Fibroblast of skin of left biceps (primary cell): ENCODE data around the gene MBOAT7.
"Not testable (repeated sequence)": the region's sequence is repeated elsewhere in the genome, so short reads cannot be mapped to it uniquely, and the experiment has no call there.

Experiments used
- DNase-seq, 2 experiments: peaks; one replicate each; pipeline ENCODE4 v3.0.0-alpha.2; 2013; ENCODE audit warnings: low read depth in 2 of 2

The MBOAT7 gene

GRCh38 chr19:54189145-54189734, at the start of gene MBOAT7:
TSS of gene MBOAT7 (minus strand) at chr19:54189580. CDS start at chr19:54188508, 1,072 bp downstream.
- no peak for DNase-seq

- DNase-seq, result no peak
Measured at GRCh38 chr19:54233941-54234340, 44.6 kb upstream of the MBOAT7 start.

GRCh38 chr19:54231077-54231931, 41.9 kb upstream of the MBOAT7 start:
- no peak for DNase-seq

DNA sequence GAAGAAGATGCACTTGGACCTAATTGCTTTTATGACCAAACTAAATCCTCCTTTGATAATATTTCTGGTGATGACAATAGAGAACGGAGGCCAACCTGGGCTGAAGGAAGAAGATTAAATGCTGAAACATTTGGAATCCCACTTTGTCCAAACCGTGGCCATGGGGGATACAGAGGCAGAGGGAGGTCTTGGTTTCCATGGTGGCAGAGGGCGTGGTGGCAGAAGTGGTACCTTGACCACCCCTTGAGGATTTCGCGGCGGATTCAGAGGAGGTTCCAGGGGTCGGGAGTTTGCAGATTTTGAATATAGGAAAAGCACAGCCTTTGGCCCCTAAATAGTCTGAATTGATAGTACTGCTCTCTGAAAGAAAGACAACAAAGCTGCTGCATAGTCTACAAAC, 40.7 kb upstream of the MBOAT7 start:
- no peak for DNase-seq

- DNase-seq, result no peak
Measured at GRCh38 chr19:54229146-54229545, 39.8 kb upstream of the MBOAT7 start.

DNA sequence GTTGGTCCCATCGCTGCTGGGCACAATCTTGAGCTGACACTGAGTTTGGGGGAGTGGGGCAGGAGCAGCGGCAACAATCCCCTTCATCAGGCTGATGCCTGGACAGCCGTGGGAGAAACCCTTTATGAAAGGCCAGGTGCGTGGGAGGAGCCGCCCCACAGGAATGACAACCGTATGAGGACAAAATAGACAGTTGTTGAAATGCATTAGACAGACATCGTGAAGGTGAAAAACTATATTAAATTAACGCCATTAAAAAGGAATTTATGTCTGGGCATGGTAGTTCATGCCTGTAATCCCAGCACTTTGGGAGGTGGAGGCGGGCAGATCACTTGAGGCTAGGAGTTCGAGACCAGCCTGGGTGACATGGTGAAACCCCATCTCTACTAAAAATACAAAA, 35.2 kb upstream of the MBOAT7 start:
- DNase-seq, result not testable (repeated sequence)

DNA sequence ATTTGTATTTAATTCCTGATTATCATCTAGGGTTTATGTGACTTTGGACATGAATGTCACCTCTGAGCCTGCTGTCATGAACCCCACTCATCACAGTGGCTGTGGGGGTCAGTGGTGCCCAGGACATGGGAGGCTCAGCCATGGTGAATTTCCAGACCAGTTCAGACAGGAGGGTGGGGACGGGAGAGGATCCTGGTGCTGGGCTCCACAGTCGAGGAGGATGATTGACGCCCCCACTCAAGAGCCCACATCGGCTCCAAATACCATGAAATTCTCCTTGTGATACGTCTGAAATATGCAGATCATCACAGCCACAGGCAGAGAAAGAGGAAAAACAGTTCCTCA, 34.5 kb upstream of the MBOAT7 start:
- not testable (repeated sequence) for DNase-seq

DNA sequence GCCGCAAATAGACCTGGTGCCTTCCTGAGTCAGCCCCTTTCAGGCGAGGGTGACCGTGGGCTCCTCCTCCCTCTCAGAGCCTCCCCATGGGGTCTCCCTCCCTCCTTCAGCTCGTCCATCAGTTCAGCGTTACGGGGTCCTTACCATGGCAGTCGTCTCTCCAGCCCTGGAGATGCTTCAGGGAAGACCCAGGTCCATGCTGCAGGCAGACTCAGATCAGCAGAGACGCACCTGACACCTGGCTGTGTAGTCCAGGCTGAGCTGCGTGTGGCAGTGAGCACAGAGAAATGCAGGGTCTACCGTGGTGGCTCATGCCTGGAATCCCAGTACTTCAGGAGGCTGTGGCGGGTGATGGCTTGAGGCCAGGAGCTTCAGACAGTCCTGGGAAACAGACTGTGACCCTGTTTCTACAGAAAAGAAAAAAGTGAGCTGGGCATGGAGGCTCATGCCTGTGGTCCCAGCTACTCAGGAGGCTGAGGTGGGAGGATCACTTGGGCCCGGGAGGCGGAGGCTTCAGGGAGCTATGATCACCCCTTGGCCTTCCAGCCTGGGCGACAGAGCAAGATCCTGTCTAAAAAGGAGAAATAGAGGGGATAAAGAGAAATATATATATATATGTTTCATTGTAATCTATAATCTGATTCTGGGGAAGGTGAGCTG, 34.0 kb upstream of the MBOAT7 start:
- not testable (repeated sequence) for DNase-seq

- not testable (repeated sequence) for DNase-seq
Measured at GRCh38 chr19:54222474-54223276, 33.3 kb upstream of the MBOAT7 start, which contains the start of gene LILRB3. TSS of gene LILRB3 (minus strand) at chr19:54223007. CDS start at chr19:54222976, 31 bp downstream.

DNA sequence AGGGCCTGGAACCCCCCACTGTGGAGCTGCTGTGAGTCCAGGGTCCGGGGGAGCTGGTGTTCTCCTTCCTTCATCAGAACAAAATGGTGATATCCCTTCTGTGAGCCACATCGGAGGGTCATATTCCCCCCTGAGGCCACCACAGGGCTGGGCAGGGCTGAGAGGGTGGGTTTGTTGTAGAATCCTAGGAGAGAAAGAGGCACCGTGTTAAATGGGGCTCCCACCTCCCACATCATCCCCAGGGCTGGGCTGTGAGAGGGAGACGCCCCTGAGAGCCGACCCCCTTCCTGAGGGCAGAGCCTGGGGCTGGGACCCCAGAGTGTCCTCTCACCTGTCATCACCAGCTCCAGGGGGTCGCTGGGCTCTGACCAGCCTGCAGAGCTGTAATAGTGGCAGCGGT, 32.6 kb upstream of the MBOAT7 start:
- DNase-seq, result not testable (repeated sequence)

GRCh38 chr19:54219702-54220101, 30.3 kb upstream of the MBOAT7 start:
- DNase-seq, result not testable (repeated sequence)

DNA sequence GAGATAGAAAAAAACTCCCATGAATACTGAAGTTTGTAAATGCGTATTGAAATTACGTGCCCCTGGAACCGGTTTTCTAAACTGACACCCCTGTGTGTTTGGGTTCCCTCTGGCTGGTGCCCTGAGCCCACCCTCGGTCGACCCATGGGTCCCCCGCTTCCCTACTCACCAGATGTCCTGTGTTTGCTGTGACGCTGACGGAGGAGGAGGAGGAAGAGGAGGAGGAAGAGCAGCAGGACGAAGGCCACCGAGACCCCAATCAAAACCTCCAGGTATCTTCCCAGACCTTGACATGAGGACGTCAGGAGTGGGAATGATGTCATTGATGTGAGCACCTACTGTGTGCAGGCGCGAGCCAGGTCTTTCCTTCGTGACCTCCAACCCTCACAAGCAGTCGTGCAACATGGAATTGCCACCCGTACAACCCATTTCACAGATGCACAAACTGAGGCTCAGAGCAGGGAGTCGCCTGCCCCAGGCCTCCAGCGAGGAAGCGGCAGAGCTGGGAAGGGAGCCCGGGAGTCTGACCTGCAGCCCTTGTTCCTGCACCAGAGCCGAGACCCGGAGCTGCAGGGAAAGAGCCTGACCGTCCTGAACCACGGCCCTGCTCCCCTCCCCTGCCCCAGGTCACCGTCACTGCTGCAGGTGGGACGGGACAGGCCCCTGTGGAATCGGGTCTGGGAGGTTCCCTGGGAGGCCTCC, 29.7 kb upstream of the MBOAT7 start:
- DNase-seq, result no peak

DNA sequence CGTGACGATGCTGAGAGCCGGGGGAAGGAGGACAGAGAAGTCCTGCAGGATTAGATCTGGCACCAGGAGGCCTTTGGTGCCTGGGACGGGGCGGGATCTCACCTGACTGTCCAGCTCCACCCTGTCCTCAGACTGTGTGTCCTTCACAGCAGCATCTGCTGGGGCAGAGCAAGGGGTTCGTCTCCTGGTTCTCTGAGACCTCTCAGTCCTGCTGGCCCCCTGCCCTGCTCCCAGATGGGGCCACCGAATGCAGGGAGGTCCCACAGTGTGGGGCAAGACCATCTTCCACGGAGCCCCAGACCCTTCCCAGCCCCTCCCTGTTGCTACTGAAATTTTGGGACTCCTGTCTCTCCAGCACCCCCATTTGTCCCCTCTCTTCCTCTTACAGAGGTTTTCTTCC, 28.9 kb upstream of the MBOAT7 start:
- DNase-seq, result no peak

- not testable (repeated sequence) for DNase-seq
Measured at GRCh38 chr19:54217517-54218247, 28.3 kb upstream of the MBOAT7 start.

- no peak for DNase-seq
Measured at GRCh38 chr19:54216869-54217268, 27.5 kb upstream of the MBOAT7 start.

DNA sequence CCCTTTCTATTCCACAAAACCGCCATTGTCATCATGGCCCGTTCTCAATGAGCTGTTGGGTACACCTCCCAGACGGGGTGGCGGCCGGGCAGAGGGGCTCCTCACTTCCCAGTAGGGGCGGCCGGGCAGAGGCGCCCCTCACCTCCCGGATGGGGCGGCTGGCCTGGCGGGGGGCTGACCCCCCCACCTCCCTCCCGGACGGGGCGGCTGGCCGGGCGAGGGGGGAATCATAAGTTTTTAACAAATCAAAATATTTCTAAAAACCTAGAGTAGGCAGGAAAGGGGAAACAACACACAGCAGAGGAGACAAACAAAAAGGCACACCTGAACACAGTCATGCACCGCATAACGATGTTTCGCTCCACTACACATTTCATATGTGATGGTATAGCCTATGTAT, 25.4 kb upstream of the MBOAT7 start:
- DNase-seq, result not testable (repeated sequence)

DNA sequence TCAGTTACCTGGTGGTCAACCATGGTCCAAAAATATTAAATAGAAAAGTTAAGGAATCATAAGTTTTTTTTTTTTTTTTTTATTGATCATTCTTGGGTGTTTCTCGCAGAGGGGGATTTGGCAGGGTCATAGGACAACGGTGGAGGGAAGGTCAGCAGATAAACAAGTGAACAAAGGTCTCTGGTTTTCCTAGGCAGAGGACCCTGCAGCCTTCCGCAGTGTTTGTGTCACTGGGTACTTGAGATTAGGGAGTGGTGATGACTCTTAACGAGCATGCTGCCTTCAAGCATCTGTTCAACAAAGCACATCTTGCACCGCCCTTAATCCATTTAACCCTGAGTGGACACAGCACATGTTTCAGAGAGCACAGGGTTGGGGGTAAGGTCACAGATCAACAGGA, 24.8 kb upstream of the MBOAT7 start:
- not testable (repeated sequence) for DNase-seq

DNA sequence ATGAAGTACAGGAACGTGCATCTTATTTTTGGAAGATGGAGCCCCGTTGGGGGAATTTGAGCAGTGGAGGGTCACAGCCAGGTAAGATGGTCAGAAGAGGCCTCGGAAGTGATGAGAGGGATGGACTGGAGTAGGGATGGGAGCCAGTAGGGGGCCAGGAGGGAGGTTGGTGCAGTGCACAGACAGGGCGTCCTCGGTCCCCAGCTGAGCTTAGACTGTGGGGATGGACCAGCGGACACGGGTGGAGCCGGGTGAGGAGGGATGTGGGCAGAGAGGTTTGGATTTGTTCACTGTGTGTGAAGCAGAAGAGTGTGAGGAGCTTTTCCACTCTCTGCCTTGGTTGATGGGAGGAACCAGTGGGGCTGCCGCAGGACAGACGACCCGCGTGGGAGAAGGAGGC, 21.9 kb upstream of the MBOAT7 start:
- DNase-seq, result no peak

DNA sequence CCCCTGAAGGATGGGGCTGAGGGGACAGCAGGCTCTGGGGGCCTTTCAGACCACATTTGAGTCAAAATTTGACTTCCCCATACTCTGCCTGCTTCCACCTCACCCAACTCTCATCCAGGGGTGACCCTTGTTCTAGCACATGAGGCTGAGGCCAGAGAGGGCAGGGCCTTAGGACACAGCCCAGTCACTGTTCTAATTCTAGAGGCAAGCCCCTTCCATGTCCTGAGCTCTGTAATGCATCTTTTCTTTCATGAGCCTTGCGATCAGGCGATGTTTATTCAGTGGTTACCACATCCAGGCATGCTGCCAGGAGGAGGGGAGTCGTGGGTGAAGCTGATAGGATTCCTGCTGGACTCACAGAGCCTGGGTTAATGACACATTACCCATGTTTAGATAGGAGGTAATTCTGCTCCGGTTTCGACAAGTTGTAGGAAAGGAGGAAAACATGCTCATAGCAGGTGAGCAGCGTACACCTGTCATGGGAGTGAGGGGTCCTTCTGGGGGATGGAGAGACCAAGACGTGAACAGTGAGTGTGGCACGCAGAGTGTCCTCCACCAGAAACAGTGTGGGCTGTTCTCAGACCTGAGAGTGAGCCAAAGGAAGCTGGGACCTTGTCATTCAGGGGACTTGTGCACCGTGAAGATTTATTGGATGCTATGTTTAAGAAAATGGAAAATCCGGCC, 20.6 kb upstream of the MBOAT7 start:
- peak; percentile 88 for DNase-seq
